ENCODE measurements around the gene WASHC2A.

DNA sequence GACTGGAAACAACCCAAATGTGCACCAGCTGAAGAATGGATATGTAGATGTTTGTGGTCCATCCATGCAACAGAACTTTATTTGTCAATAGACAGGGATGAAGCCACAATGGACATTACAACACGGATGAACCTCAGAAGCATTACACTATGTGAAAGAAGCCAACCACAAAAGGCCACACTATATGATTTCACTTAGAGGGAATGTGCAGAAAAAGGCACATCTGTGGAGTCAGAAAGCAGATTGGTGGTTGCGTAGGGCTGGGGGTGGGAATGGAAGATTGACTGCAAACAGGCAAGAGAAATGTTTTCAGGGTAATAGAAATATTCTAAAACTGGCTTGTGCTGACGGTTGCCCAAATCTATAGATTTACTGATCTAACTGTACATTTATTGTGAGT is 34.3 kb upstream of the WASHC2A start:
- TF ChIP-seq CTCF (IDR thresholded peaks at IDR 0.05; ENCODE audit: low read depth, low read length) (no peak), MAX (IDR thresholded peaks at IDR 0.05; ENCODE audit: low read depth, low read length) (no peak), POLR2A (IDR thresholded peaks at IDR 0.05; ENCODE audit: extremely low read depth, insufficient read length) (no peak)
